ENCODE measurements around the gene ZNF441.
"Not testable (repeated sequence)": the region's sequence is repeated elsewhere in the genome, so short reads cannot be mapped to it uniquely, and the experiment has no call there.

ZNF441 gene

GRCh38 chr19:11798391-11799330, 31.9 kb downstream of the ZNF441 start, which contains the start of gene ZNF491:
ZNF491 (plus strand) TSS chr19:11798523; CDS start chr19:11805954, 7,431 bp downstream.
- peaks cover 17% of the 10 kb centered on the region for H3K4me1 Mint-ChIP-seq
- H3K4me3 Mint-ChIP-seq = peak within 1 kb of the TSS; percentile 84
- H3K36me3 Mint-ChIP-seq = peaks cover 2% of the 10 kb centered on the region
- peak; percentile 90 for DNase-seq
- H3K9me3 Mint-ChIP-seq = peaks cover 14% of the 10 kb centered on the region
- CTCF ChIA-PET = interaction anchor here (0.6 to 2.4 kb wide), 22 partner anchors 8 to 425 kb away, joined by 3 to 24 read pairs (median 4); partner anchors contain the start of genes ZNF20, ZNF440, ZNF69 and ZNF700
- peak within 1 kb of the TSS; percentile 76 for H3K27ac Mint-ChIP-seq
- H3K27me3 Mint-ChIP-seq = peaks cover 21% of the 10 kb centered on the region

GRCh38 chr19:11806354-11807098, 39.7 kb downstream of the ZNF441 start:
- no peak overlapping the region for H3K4me3 Mint-ChIP-seq
- no peaks in the 10 kb centered on the region for H3K4me1 Mint-ChIP-seq
- peaks cover 12% of the 10 kb centered on the region for H3K36me3 Mint-ChIP-seq
- CTCF ChIA-PET = no interaction called here
- H3K27me3 Mint-ChIP-seq = no peaks in the 10 kb centered on the region
- peaks cover 59% of the 10 kb centered on the region for H3K9me3 Mint-ChIP-seq
- no peak for DNase-seq
- no peak overlapping the region for H3K27ac Mint-ChIP-seq

GRCh38 chr19:11807099-11807380, 40.2 kb downstream of the ZNF441 start:
- Mint-ChIP-seq H3K27ac (no peak overlapping the region), H3K36me3 (peaks cover 12% of the 10 kb centered on the region), H3K9me3 (peaks cover 60% of the 10 kb centered on the region), H3K4me1 (no peaks in the 10 kb centered on the region), H3K4me3 (no peak overlapping the region), H3K27me3 (no peaks in the 10 kb centered on the region)
- DNase-seq = no peak
- CTCF ChIA-PET = no interaction called here

GRCh38 chr19:11813703-11814028, 46.9 kb downstream of the ZNF441 start:
- no peaks in the 10 kb centered on the region for H3K27me3 Mint-ChIP-seq
- peaks cover 26% of the 10 kb centered on the region for H3K4me1 Mint-ChIP-seq
- no peak for DNase-seq
- peaks cover 30% of the 10 kb centered on the region for H3K36me3 Mint-ChIP-seq
- peaks cover 37% of the 10 kb centered on the region for H3K9me3 Mint-ChIP-seq
- CTCF ChIA-PET = interaction anchor here (0.8 to 4.0 kb wide), 2 partner anchors 13 to 16 kb away, joined by 3 to 22 read pairs; partner anchors contain the start of gene ZNF491
- peak overlapping the region; percentile 68 for H3K27ac Mint-ChIP-seq
- peak overlapping the region; percentile 80 for H3K4me3 Mint-ChIP-seq

GRCh38 chr19:11814029-11814699, 47.4 kb downstream of the ZNF441 start, which contains the start of gene ZNF440:
ZNF440 (plus strand) TSS chr19:11814273; CDS start chr19:11814448, 175 bp downstream.
- peaks cover 31% of the 10 kb centered on the region for H3K36me3 Mint-ChIP-seq
- H3K4me1 Mint-ChIP-seq = peaks cover 26% of the 10 kb centered on the region
- CTCF ChIA-PET = interaction anchor here (0.8 to 4.0 kb wide), 2 partner anchors 13 to 17 kb away, joined by 3 to 22 read pairs; partner anchors contain the start of gene ZNF491
- H3K4me3 Mint-ChIP-seq = peak within 1 kb of the TSS; percentile 80
- H3K27me3 Mint-ChIP-seq = no peaks in the 10 kb centered on the region
- DNase-seq = peak; percentile 94
- peaks cover 34% of the 10 kb centered on the region for H3K9me3 Mint-ChIP-seq
- H3K27ac Mint-ChIP-seq = peak within 1 kb of the TSS; percentile 68

GRCh38 chr19:11814700-11815035, 47.9 kb downstream of the ZNF441 start:
- CTCF ChIA-PET = interaction anchor here (4.0 kb wide), 1 partner anchor 17 kb away, joined by 22 read pairs; the partner anchor contains the start of gene ZNF491
- Mint-ChIP-seq H3K36me3 (peaks cover 31% of the 10 kb centered on the region), H3K27ac (peak overlapping the region; percentile 49), H3K4me3 (peak overlapping the region; percentile 79), H3K4me1 (peaks cover 26% of the 10 kb centered on the region), H3K27me3 (no peaks in the 10 kb centered on the region), H3K9me3 (peaks cover 33% of the 10 kb centered on the region)
- DNase-seq = no peak

GRCh38 chr19:11821474-11822109, 54.8 kb downstream of the ZNF441 start:
- no peak overlapping the region for H3K27ac Mint-ChIP-seq
- CTCF ChIA-PET = no interaction called here
- no peaks in the 10 kb centered on the region for H3K27me3 Mint-ChIP-seq
- H3K36me3 Mint-ChIP-seq = peaks cover 54% of the 10 kb centered on the region
- peaks cover 55% of the 10 kb centered on the region for H3K9me3 Mint-ChIP-seq
- H3K4me1 Mint-ChIP-seq = no peaks in the 10 kb centered on the region
- DNase-seq = no peak
- H3K4me3 Mint-ChIP-seq = no peak overlapping the region

GRCh38 chr19:11828957-11829876, 62.4 kb downstream of the ZNF441 start:
- H3K4me1 Mint-ChIP-seq, DNase-seq, H3K27me3 Mint-ChIP-seq, H3K4me3 Mint-ChIP-seq, H3K27ac Mint-ChIP-seq, CTCF ChIA-PET: not testable (repeated sequence)
- Mint-ChIP-seq H3K9me3 (peaks cover 74% of the 10 kb centered on the region), H3K36me3 (peaks cover 78% of the 10 kb centered on the region)

- H3K4me1 Mint-ChIP-seq = no peaks in the 10 kb centered on the region
- H3K4me3 Mint-ChIP-seq = no peak overlapping the region
- H3K9me3 Mint-ChIP-seq = peaks cover 75% of the 10 kb centered on the region
- no peak for DNase-seq
- H3K27ac Mint-ChIP-seq = no peak overlapping the region
- no peaks in the 10 kb centered on the region for H3K27me3 Mint-ChIP-seq
- peaks cover 71% of the 10 kb centered on the region for H3K36me3 Mint-ChIP-seq
- CTCF ChIA-PET = no interaction called here
These were observed 65.6 kb downstream of the ZNF441 start for GRCh38 chr19:11832253-11832912.

GRCh38 chr19:11833541-11833940, 66.7 kb downstream of the ZNF441 start:
- no peaks in the 10 kb centered on the region for H3K4me1 Mint-ChIP-seq
- H3K27ac Mint-ChIP-seq = no peak overlapping the region
- peaks cover 68% of the 10 kb centered on the region for H3K9me3 Mint-ChIP-seq
- DNase-seq = no peak
- H3K36me3 Mint-ChIP-seq = peaks cover 59% of the 10 kb centered on the region
- H3K27me3 Mint-ChIP-seq = no peaks in the 10 kb centered on the region
- no peak overlapping the region for H3K4me3 Mint-ChIP-seq
- CTCF ChIA-PET = no interaction called here

Data from activated naive CD4-positive, alpha-beta T cell treated with anti-CD3 and anti-CD28 coated beads, Interleukin-2, amount 10 ng/mL, durations not matched to agents 7 days and 5 days (primary cell).